GM18520 (cell line): ENCODE data around the gene ZNF554.
"Not testable (repeated sequence)": the region's sequence is repeated elsewhere in the genome, so short reads cannot be mapped to it uniquely, and the experiment has no call there.

ENCODE experiments used
- ATAC-seq: cut with Tn5 transposase; IDR thresholded peaks from one replicate; pipeline ENCODE4 v1.9.1; 2021; ENCODE audit not compliant: unreplicated experiment

ZNF554 gene

GRCh38 chr19:2790557-2791271, 29.0 kb upstream of the ZNF554 start:
- no peak for ATAC-seq

DNA sequence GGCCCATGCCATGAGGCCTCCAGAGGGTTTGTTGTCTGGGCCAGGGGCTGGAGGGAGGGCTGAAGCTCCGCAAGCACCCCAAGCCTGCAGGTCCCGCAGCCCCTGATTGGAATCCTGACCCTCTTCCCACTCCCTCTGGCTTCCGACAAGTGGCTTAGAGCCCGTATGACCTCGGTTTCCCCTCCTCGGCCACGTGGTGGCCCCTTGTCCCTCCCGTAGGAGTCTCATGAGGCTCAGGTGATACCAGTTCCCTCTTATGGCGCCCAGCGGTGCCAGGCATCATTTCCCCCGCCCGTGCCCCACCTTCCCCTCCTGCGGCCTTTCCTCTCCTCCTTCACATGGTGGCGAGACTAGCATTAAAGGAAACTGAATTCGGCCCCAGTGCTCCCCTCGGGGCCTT, 28.2 kb upstream of the ZNF554 start:
- no peak for ATAC-seq

GRCh38 chr19:2791876-2792275, 27.8 kb upstream of the ZNF554 start:
- no peak for ATAC-seq

DNA sequence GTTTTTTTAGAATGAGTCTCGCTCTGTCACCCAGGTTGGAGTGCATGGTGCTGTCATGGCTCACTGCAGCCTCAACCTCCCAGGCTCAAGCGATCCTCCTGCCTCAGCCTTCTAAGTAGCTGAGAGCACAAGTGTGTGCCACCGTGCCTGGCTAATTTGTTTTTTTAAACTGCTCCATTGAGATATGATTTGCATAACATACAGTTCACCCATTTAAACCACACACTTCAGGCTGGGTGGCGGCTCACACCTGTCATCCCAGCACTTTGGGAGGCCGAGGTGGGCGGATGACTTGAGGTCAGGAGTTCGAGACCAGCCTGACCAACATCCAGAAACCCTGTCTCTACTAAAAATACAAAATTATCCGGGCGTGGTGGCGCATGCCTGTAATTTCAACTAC, 27.0 kb upstream of the ZNF554 start:
- not testable (repeated sequence) for ATAC-seq

DNA sequence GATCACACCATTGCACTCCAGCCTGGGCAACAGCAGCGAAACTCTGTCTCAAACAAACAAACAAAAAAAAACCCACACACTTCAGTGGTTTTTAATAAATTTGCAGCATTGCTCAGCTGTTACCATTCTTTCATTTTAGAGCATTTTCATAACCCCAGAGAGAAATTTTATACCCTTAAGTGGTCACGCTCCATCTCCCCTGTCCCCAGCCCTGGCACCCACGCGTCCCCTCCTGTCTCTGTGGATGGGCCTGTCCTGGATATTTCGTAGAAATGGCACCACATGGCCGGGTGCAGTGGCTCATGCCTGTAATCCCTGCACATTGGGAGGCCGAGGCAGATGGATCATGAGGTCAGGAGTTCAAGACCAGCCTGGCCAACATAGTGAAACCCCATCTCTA, 26.5 kb upstream of the ZNF554 start:
- ATAC-seq = no peak

GRCh38 chr19:2793577-2793976, 26.1 kb upstream of the ZNF554 start:
- no peak for ATAC-seq

- no peak for ATAC-seq
Observed at GRCh38 chr19:2795827-2796658, 23.6 kb upstream of the ZNF554 start.

- ATAC-seq = no peak
Observed at GRCh38 chr19:2796659-2797266, 22.9 kb upstream of the ZNF554 start.

GRCh38 chr19:2797280-2797679, 22.4 kb upstream of the ZNF554 start:
- ATAC-seq = no peak

GRCh38 chr19:2798158-2798685, 21.4 kb upstream of the ZNF554 start:
- ATAC-seq = no peak

DNA sequence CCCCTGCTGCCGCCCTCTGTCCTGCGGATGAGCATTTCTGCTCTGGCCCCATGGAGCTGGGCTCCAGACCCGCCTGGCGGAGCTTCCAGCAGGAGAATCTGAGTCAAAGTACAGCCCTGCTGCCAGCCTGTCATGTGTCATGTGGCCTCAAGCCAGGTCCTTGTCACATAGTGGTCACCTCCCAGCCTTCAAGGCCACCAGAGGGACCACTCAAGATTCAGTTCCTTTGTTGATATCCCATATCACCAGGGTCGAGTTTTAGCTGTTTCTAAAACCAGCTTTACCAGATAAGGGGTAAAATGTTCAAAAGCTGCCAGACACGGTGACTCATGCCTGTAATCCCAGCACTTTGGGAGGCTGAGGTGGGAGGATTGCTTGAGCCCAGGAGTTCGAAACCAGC, 20.9 kb upstream of the ZNF554 start:
- ATAC-seq = no peak

DNA sequence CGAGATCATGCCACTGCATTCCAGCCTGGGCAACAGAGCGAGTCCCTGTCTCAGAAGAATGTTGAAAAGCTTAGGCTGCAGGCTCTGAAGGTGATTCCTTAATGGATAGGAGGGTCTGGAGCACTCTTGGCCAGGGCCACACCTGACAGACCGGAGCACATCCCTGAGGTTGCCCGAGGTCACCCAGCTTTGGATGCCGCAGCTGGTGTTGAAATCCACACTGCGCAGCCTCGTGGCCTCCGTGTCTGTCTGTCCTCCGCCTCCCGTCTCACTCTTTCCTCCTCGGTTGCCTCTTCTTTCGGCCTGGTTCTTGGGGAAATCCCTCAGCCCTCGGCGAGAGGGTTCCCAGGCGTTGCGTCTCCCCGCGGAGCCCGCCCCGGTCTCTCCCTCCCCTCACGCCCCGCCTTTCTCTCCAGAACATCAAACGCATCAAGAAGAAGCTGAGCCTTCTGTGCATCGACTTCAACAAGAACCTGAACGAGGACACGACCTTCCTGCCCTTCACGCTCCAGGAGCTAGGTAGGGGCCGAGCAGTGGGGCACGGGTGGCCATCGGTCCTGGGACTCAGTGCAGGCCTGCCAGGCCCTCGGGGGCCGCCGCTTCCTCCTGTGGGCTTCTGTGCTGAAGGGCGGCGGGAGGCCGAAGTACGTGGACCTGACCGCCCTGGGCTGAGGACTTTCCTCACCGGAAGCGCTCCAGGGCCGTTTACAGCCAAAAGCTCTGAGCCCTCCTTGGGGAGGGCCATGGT, 20.2 kb upstream of the ZNF554 start:
- no peak for ATAC-seq

- ATAC-seq = no peak
Observed at GRCh38 chr19:2800506-2800905, 19.2 kb upstream of the ZNF554 start.

DNA sequence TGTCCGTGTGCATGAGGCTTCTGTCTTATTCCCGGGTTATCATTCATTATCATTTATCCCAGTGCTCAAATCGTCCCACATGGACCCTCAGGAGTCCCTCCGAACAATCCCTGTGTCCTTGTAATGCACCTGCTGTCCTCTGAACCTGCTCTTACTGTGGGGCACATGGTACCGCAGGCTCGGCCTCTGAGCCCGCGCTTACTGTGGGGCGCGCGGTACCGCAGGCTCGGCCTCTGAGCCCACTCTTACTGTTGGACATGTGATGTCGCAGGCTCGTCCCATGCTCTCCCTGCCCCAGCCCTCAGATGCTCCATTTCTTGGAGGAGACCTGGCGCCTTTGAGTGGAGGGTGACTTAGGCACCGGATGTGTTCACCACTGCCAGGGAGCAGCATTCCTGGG, 16.8 kb upstream of the ZNF554 start:
- ATAC-seq = no peak

DNA sequence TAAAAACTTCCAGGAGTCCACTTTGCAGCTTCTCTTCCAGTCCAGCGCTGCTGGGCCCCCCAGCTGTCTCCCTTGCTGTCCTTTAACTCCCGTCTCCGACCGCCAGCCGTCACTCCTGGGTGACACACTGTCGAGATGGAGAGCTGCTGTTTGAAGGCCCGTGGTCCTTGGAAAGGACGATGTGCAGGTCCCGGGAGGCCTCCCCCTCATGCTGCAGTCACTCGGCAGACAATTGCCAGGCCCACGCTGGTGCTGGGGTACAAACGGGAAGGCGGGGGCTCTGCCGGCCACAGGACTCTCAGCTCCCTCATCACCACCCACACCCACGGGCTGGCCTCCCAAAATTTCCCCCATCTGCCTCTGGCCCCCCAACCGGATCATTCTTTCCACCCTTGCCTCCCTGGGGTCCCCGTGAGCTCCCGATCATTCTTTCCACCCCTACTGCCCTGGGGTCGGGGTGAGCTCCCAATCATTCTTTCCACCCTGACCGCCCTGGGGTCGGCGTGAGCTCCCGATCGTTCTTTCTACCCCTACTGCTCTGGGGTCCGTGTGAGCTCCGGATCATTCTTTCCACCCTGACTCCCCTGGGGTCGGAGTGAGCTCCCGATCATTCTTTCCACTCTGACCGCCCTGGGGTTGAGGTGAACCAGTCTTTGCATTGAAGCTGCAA, 16.0 kb upstream of the ZNF554 start:
- no peak for ATAC-seq

DNA sequence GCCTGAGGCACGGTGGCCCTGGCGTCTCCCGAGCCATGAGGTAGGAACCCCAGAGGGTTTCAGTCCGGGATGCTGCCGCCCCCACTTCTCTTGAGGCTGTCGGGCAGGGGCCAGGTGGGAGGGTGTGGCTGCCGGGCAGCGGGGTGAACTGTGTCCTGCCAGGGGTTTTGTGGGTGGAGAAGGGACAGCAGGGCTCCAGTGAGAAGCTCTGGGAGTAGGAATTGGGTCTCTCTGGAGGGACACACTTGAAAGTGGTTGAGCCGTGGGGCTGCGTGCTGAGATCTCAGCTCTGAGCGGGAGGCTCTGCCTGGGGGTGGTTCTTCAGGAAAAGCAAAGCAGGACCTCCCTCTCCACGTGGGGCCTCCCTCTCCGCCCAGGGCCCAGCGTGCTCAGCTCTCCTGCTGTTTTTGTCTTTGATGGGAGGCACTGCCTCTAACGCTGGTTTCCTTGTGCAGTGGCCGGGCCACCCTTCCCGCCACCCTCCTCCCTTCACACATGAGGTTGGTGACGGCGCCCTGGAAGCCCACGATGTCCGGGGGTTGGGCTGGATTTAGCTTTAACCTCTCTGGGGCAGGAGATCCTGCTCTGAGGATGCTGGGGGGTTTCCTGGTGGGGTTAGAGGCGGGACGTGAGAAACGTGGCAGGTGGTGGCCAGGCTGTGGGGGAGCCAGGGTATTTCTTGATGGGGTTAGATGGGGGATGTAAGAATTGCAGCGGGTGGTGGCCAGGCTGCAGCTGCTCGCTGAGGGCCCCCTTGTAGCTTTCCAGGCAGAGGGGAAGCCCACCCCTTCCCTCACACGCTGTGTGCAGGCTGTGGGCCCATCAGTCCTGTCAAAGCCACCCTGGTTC, 15.3 kb upstream of the ZNF554 start:
- no peak for ATAC-seq

DNA sequence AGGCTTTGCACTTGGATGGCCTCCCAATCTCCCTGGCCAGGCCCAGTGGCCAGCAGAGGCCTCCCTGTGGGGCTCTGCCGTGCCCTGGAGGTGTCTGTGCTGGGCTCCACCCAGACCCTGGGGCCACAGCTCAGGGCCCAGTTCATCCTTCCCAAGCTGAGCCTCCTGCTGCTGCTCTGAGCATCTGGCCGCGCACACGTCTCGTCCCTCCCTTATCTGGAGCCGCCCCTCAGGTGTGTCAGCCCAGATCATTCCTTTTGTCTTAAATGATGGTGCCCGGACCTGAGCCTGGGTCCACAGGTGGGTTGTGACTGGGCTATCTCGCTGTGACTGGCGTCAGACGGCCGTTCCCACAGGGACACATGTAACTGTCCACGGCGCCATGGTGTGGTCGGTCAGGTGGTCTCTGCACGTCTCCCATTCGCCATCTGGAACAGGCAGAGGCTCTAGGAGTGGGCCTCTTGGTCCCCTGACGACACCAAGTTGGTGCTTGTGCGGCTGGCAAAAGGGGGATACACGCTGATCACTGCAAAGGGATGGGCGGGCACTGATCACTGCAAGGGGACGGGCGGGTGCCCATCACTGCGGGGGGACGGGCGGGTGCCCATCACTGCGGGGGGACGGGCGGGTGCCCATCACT, 14.3 kb upstream of the ZNF554 start:
- no peak for ATAC-seq

DNA sequence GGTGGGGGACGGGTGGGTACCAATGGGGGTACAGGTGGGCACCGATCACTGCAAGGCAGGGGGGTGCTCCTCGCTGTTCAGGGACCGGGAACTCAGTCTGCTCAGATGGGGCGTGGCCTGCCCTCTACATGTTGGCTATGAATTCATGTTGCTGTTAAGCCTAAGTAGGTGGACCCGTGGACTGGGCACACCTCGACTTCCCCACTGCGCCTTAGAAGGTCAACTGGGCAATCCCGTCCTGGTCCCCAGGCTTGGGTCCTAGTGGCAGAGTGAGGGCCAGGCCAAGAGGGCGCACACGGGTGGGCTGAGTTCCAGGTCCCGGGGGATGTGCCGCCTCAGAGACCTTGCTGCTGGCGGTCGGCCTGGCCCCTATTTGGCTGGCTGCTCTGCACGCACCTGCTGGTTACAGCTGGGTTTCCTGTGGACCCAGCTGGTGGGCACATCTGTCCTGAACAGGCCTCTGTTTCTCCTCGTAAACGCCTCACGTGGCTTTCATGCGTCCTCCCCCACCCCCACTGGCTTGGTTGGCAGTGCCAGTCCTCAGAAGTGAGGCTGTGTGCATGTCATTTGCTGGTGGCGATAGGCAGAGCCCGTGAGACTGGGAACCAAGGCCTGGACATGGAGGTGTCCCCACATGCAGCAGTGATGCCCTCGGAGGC, 13.5 kb upstream of the ZNF554 start:
- ATAC-seq = no peak
